KMS-11 (cell line): ENCODE measurements around the gene BNC2.
"Not testable (repeated sequence)": the region's sequence is repeated elsewhere in the genome, so short reads cannot be mapped to it uniquely, and the experiment has no call there.

ENCODE experiments used
- H2AFZ ChIP-seq: fragments of 200-600 bp; sonication (generic); 2 replicates; pipeline ENCODE4 v1.6.1; 2016; ENCODE audit warnings: antibody characterized with exemption, mixed run types, low read depth
- H3K27ac ChIP-seq: fragments of 200-600 bp; sonication (generic); 2 replicates; pipeline ENCODE4 v1.6.1; 2016; ENCODE audit warnings: mild to moderate bottlenecking, mixed run types
- H3K27me3 ChIP-seq: fragments of 200-600 bp; sonication (generic); 2 replicates; pipeline ENCODE4 v1.6.1; 2017; ENCODE audit warnings: mild to moderate bottlenecking, low read depth, mixed run types, moderate library complexity; ENCODE audit not compliant: insufficient read depth
- H3K36me3 ChIP-seq: fragments of 200-600 bp; sonication (generic); 2 replicates; pipeline ENCODE4 v1.6.1; 2017; ENCODE audit warnings: mild to moderate bottlenecking, mixed run types; ENCODE audit not compliant: insufficient read depth
- H3K4me1 ChIP-seq: fragments of 200-600 bp; sonication (generic); 2 replicates; pipeline ENCODE4 v1.6.1; 2016; ENCODE audit warnings: mild to moderate bottlenecking, low read depth, mixed run types; ENCODE audit not compliant: poor library complexity, severe bottlenecking
- H3K4me2 ChIP-seq: fragments of 200-600 bp; sonication (generic); 2 replicates; pipeline ENCODE4 v1.7.0; 2016; ENCODE audit warnings: mild to moderate bottlenecking, mixed run types
- H3K4me3 ChIP-seq: fragments of 200-600 bp; sonication (generic); IDR thresholded peaks from 2 replicates; pipeline ENCODE4 v1.6.1; 2017; ENCODE audit warnings: low read depth, low read length, mixed read lengths; ENCODE audit not compliant: insufficient read depth
- H3K79me2 ChIP-seq: fragments of 200-600 bp; sonication (generic); 2 replicates; pipeline ENCODE4 v1.6.1; 2016; ENCODE audit warnings: low read depth, mixed run types; ENCODE audit not compliant: insufficient read depth
- H3K9ac ChIP-seq: fragments of 200-600 bp; sonication (generic); 2 replicates; pipeline ENCODE4 v1.6.1; 2016; ENCODE audit warnings: mild to moderate bottlenecking, mixed run types
- H4K20me1 ChIP-seq: fragments of 200-600 bp; sonication (generic); 2 replicates; pipeline ENCODE4 v1.6.1; 2016; ENCODE audit warnings: mild to moderate bottlenecking, mixed run types; ENCODE audit not compliant: insufficient read depth
- CTCF ChIP-seq: fragments of 200-600 bp; sonication (generic); conservative IDR thresholded peaks from 2 replicates; pipeline ENCODE4 v1.6.1; 2017; ENCODE audit warnings: low read depth, mild to moderate bottlenecking, antibody characterized with exemption, low read length, moderate library complexity, mixed read lengths

The BNC2 gene

DNA sequence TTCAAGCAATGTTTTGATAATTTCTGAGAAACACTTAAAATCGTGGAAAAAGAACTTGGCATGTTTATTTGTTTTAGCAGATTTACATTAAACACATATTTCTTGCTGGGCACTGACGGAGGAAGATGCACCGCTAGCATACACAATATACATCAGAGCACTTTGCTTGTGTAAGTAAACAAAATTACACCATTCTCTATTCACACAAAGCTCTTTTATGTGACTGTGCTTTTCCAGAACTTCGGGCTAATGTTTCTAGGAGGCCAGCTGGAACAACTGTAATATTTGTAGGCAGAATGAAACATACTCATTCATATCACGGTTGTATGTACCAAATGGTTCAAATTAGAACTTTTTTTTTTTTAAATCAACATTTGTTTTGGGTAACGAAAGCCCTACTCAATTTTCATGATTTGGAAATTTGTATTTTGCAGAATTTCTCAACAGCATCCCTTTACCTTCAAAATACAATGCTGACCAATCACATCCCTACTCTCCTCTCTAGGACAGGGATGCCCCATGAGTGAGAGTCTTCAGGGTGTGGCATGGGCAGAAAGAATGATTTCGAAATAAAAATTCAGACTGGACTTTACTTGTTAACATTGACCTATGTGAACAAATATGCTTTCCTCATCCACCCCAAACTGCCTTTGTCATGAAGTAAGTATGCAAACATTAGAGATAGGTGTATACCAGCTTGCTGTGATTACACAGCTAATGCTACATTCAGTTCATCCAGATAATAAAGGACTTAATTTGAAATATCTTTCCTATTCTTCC lies 425.1 kb downstream of the BNC2 start:
- Histone ChIP-seq H2AFZ (no peak overlapping the region), H3K27me3 (no peaks in the 10 kb centered on the region), H3K9ac (no peak overlapping the region), H3K4me3 (no peak overlapping the region), H3K36me3 (no peaks in the 10 kb centered on the region), H3K27ac (no peak overlapping the region), H3K79me2 (no peaks in the 10 kb centered on the region), H4K20me1 (no peaks in the 10 kb centered on the region), H3K4me1 (no peaks in the 10 kb centered on the region), H3K4me2 (no peak overlapping the region)
- TF ChIP-seq CTCF: no peak

DNA sequence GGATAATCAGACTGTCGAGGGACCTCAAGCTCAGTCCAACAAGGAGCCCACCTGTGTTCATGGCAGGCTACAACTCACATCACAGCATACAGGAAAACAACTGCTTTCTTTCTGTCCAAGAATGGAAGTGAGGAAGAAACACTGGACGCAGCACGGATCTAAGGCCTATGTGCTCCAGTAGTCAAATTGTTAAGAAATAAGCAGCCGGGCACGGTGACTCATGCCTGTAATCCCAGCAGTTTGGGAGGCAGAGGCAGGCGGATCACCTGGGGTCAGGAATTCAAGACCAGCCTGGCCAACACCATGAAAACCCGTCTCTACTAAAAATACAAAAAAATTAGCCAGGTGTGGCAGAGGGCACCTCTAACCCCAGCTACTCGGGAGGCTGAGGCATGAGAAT lies 427.8 kb downstream of the BNC2 start:
- H3K9ac ChIP-seq: no peak overlapping the region
- no peak overlapping the region for H3K4me3 ChIP-seq
- H3K27ac ChIP-seq: no peak overlapping the region
- H3K27me3 ChIP-seq: no peaks in the 10 kb centered on the region
- no peak for TF ChIP-seq CTCF
- H3K4me1 ChIP-seq: no peaks in the 10 kb centered on the region
- no peaks in the 10 kb centered on the region for H3K79me2 ChIP-seq
- H3K4me2 ChIP-seq: no peak overlapping the region
- no peak overlapping the region for H2AFZ ChIP-seq
- no peaks in the 10 kb centered on the region for H4K20me1 ChIP-seq
- H3K36me3 ChIP-seq: no peaks in the 10 kb centered on the region

DNA sequence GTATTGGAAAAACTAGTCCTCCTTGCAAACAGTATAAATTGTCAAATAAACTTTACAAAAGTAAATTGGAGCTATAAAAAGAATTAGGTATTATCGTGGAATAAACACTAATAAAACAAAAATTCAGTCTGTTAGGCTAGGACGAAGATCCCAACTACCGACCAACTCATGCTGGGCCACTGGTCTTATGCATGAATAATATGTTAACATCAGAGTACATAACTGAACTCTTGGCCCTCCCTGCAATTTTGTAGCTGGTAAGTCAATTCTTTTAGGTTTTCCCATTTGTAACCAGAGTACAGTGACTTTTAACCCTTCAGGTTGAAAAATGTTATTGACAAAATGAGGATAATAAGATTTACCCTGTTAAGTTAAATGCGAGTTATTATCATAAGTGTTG lies 428.7 kb downstream of the BNC2 start:
- TF ChIP-seq CTCF: no peak
- Histone ChIP-seq H3K4me2 (no peak overlapping the region), H3K79me2 (no peaks in the 10 kb centered on the region)

GRCh38 chr9:16438831-16439230 lies 431.6 kb downstream of the BNC2 start:
- H3K36me3 ChIP-seq, H4K20me1 ChIP-seq, H3K27me3 ChIP-seq, H3K4me3 ChIP-seq, H3K27ac ChIP-seq, H3K4me1 ChIP-seq, H3K4me2 ChIP-seq, H3K79me2 ChIP-seq, H2AFZ ChIP-seq, H3K9ac ChIP-seq: not testable (repeated sequence)

More for the DNA sequence above, 428.7 kb downstream of the BNC2 start:
- Histone ChIP-seq H3K4me3 (no peak overlapping the region), H4K20me1 (no peaks in the 10 kb centered on the region), H3K27me3 (no peaks in the 10 kb centered on the region), H3K36me3 (no peaks in the 10 kb centered on the region), H3K4me1 (no peaks in the 10 kb centered on the region), H3K9ac (no peak overlapping the region), H2AFZ (no peak overlapping the region), H3K27ac (no peak overlapping the region)

GRCh38 chr9:16436545-16436944 lies 433.9 kb downstream of the BNC2 start:
- no peaks in the 10 kb centered on the region for H3K79me2 ChIP-seq
- H3K4me1 ChIP-seq: no peaks in the 10 kb centered on the region
- no peak overlapping the region for H3K4me2 ChIP-seq
- H4K20me1 ChIP-seq: no peaks in the 10 kb centered on the region
- TF ChIP-seq CTCF: no peak
- H3K27me3 ChIP-seq: no peaks in the 10 kb centered on the region
- H2AFZ ChIP-seq: no peak overlapping the region
- no peak overlapping the region for H3K4me3 ChIP-seq
- no peaks in the 10 kb centered on the region for H3K36me3 ChIP-seq
- H3K27ac ChIP-seq: no peak overlapping the region
- no peak overlapping the region for H3K9ac ChIP-seq
